Inflammatory macrophage treated with lipopolysaccharide for 1 hour (primary cell): ENCODE data around the gene CCSER2.
A peak's percentile ranks its signal among the peaks of the same experiment; 100 is the strongest.
"Not testable (repeated sequence)": the region's sequence is repeated elsewhere in the genome, so short reads cannot be mapped to it uniquely, and the experiment has no call there.

ENCODE experiments used
- DNase-seq, 2 donors: peaks; one replicate each; pipeline ENCODE4 v3.0.0-alpha.2; 2020 to 2022

The CCSER2 gene

GRCh38 chr10:84525807-84526182, 197.4 kb downstream of the CCSER2 start:
- not testable (repeated sequence) for DNase-seq

DNA sequence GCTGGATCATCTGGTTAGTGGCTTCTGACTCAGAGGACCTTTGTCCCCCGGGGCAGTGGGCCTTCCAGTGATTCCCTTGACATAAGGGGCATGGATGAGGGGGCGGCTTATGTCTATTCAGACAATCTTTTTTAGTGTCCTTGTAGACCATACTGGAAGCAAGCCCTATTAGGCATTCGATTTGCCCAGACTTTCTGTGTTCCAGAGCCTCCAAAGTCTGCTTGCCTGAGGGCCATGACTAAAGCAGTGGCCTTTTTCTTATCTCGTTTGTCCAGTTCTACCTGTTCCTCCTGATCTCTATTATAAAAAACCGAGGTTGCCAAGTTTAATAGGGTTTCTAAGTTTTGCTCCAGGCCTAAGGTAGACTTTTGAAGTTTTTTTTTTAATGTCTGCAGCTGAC, 199.0 kb downstream of the CCSER2 start:
- DNase-seq: not testable (repeated sequence)

- not testable (repeated sequence) for DNase-seq
These were observed 200.1 kb downstream of the CCSER2 start for GRCh38 chr10:84528526-84528925.

DNA sequence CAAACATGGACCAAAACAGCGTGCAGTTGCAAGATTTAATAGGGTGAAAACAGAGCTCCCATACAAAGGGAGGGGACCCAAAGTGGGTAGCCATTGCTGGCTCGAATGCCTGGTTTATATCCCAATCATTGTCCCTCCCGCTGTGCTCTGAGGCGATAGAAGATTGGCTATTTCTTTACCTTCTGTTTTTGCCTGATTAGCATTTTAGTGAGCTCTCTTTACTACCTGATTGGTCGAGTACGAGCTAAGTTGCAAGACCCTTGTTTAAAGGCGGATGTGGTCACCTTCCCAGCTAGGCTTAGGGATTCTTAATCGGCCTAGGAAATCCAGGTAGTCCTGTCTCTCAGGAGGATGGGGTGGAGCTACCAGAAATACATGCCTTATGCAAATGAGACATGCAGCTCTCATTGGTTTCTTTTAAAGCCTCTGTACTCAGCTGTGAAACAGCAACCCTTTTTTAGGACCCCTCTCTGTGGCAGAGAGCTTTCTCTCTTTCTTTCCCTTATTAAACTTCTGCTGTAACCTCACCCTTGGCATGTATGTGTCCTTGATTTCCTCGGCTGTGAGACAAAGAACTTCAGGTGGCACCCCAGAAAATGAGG, 202.4 kb downstream of the CCSER2 start:
- DNase-seq: no peak

- no peak for DNase-seq
These were observed 203.0 kb downstream of the CCSER2 start for GRCh38 chr10:84531396-84531795.

- no peak for DNase-seq
These were observed 205.8 kb downstream of the CCSER2 start for GRCh38 chr10:84534168-84534567.

DNA sequence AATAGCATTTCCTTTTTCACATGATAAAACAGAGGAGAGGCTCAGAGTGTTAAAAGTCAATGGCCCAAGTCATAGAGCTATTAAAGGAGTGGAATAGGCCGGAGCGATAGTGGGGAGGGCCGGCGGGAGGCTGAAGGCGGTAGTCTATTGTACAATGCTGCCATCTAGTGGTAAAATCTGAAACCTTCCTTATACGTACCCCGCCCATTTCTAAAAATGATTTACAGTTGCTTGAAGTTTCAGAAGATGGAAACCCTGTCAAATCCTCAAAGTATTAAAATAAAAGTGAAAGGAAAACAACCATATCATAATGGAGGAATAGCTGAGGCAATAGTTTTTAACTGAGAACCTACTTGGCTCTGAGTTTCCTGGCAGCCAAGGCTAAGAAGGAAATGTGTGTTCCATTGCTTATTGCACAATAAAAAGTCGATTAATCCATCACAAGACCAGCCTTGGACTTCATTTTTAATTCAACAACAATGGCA, 209.1 kb downstream of the CCSER2 start:
- peak; percentile 35 to 89 for DNase-seq

DNA sequence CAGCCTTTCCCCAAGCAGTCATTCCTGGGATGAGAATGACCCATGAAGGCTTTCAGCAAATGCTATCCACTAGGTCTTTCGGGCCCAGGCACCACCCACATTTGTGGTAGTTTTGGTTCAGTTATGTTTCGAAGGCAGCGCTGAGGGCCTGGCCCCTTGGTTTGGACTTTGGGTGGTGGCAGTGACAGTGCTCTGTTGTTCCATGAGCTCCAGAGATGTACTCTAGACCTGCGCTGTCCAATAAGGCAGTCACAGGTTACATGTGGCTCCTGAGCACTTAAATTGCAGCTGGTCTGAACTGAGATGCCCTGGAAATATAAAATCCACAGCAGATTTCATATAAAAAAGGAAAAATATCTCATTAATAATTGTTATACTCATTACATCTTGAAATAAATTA, 209.6 kb downstream of the CCSER2 start:
- DNase-seq: no peak

- no peak for DNase-seq
These were observed 210.8 kb downstream of the CCSER2 start for GRCh38 chr10:84539216-84539615.

- no peak for DNase-seq
These were observed 211.7 kb downstream of the CCSER2 start for GRCh38 chr10:84540022-84540616.

DNA sequence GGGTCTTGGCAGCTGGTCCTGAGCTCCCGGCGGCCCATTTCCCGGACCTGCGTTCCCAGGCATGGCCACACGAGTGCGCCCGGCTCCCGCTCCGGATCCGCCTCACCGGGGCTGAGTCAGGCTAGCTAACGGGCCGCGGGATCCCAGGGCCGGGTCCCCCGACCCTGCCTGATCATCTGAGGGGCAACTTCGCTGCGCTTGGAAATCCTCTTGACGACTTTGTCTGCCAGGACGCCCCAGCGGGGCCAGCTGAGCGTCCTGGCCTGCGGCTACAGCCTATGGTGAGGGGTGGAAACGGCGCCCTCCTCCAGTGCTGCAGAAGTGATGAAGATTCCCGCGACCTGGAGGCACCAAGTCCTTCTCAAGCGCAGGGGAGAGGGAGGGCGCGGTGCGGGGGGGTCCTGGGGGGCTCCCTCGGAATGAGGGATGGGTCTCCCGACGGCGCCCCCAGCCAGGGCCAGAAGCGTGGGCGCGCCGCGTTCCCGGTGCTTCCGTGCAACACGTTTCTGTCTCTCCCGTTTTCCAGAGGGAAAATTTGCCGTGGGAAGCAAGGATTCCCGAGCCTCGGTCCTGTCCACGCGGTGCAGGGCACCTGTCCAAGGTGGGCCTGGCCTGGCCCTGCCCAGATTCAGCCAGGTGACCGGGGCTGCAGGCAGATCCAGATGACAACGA, 212.4 kb downstream of the CCSER2 start:
- peak; percentile 18 to 66 for DNase-seq

- no peak for DNase-seq
These were observed 212.9 kb downstream of the CCSER2 start for GRCh38 chr10:84541289-84541637.

DNA sequence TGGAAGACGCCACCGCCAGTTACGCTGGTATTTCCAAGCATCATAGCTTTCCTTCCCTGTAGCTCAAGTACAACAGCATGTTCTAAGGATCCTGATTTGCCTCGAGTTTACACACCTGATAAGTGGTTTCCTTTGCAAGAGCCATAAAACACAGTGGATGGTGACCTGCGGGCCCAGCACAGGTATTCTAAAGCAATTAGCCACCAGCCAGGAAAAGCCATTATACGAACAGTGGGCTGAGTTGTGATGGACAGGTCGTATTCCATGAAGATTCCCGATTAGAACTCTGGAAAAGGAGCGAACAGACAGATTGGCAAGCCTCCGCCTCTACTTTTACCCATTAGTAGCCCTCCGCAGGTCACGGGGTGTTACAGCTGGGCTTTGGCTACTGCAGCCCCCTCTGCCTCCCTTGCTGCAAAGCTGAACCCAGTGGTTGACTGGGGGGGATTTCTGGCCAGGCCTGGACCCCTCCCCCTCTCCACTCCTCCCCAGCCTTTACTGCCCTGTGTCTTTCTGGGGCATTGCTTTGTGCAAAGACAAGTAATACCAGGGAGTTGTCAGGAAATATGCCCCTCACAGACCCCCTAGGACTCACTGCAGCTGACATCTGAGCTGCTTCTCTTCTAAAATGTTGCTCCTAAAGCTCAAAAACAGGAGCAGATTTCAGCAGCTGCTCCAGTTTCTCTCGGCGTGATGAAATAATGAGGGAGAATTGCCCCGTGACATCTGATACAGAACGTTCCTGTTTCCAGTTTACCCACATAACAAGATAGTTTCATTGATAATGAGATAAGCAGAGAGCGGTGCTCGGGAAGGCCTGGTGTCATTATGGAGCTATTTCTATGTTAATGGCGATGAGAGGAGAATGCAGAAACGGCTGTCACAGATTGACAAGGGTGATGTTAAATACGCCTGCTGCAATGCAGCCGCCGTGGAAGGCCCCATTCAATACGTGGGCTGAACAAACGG, 214.4 kb downstream of the CCSER2 start:
- DNase-seq: no peak

DNA sequence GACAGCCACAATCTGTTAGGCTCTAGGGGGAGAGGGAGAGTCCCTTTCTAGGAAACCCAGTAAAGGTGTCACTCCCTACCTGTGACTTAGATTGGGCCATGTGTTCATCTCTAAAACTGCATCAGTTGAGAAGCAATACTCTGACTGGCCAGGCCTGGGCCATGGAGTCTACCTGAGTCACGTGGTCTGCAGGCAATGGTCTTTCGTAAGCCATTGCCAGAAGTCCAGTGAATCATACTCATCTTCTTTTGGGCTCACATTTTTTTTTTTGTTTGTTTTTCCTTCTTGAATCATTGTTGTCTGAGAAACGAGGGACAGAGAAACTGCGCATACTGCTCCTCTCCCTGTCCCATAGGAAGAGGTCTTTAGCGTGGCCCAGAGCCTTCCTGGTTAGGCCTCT, 215.6 kb downstream of the CCSER2 start:
- DNase-seq: no peak

GRCh38 chr10:84545651-84546050, 217.3 kb downstream of the CCSER2 start:
- no peak for DNase-seq

- no peak for DNase-seq
These were observed 218.2 kb downstream of the CCSER2 start for GRCh38 chr10:84546609-84547008.

DNA sequence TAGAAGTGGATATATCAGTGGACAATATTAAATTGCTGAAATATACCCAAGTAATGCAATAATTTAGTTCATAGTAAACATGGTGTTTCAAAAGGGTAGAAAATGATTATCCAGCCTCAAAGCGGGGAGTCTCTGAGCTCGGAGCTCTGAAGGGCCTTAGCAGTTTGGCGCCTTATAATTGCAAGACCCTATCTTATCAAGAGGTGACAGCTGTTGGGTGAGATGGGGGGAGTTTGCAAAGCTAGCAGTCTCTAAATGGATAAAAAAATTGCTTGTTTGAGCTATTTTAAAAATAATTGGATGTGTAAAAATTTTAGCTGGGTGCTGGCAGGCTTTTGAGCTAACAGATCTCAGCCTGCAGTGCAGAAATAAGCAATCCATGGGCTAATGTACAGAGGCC, 219.2 kb downstream of the CCSER2 start:
- no peak for DNase-seq

- DNase-seq: peak in 1 of 2 donors; percentile 4
These were observed 220.5 kb downstream of the CCSER2 start for GRCh38 chr10:84548869-84549268.

GRCh38 chr10:84549368-84550165, 221.2 kb downstream of the CCSER2 start:
- no peak for DNase-seq

- DNase-seq: no peak
These were observed 222.5 kb downstream of the CCSER2 start for GRCh38 chr10:84550756-84551436.

- DNase-seq: no peak
These were observed 223.2 kb downstream of the CCSER2 start for GRCh38 chr10:84551437-84552120.
